ENCODE results near the gene IFT57.
"Not testable (repeated sequence)": the region's sequence is repeated elsewhere in the genome, so short reads cannot be mapped to it uniquely, and the experiment has no call there.

The IFT57 gene

DNA sequence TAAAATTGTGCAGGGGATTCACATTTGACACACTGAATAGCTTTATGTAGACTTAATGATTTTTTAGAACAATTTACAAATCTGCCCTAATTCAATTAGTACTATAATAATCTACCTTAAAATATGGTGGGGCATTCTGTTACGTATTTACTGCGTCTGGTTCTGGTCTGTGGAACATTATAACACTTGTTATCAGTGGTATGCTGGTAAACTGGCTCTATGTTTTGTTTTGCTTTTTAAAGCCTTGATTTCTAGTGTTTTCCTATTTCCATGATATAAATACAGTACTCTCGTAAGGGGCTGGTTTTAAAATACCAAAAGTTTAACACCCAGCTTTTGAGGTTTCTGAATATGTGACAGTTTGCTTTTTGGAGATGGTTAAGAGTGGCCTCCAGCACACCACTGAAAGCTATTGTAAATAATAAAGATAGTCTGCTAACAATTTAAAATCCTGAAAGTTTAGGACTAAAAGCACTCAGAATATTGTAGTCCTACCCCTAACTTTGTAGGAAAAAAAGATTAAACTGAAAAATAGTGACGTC lies 65.8 kb downstream of the IFT57 start:
- DNase-seq = no peak

DNA sequence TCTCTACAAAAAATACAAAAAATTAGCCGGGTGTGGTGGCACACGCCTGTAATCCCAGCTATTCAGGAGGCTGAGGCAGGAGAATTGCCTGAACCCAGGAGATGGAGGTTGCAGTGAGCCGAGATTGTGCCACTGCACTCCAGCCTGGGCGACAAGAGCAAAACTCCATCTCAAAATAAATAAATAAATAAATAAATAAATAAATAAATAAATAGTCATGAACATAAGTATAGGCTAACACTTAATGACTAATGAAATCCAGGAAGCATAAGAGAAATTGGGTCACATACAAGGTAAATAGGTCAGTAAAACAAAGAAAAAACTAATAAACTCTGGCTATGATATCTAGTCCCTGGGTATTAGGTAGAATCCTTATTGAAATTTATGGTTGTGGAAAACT lies 66.6 kb downstream of the IFT57 start:
- DNase-seq = not testable (repeated sequence)

DNA sequence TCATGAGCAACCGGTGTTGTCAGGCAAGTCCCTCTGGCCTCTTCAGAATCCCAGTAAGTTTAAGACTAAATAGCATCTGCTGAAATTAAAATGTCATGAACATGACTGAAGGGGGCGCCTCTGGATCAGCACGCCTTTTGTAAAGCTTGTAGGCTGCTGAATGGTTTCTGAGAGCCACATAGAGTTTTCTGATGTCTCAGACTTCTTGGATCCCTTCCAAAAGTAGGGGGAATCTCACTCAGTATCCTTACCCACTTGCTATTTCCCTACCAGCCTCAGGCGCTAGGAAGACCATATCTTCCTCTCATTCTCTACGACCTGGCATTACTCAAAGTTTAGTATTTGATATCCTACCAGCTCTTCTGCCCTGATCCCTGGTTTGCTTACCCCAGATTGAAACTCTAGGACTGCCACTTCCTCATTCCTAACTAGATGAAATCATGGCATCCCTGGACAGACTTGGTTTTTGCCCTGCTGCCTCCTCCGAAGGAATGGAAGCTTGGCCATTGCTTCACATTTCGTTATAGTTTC lies 68.7 kb downstream of the IFT57 start:
- DNase-seq = peak; percentile 75

DNA sequence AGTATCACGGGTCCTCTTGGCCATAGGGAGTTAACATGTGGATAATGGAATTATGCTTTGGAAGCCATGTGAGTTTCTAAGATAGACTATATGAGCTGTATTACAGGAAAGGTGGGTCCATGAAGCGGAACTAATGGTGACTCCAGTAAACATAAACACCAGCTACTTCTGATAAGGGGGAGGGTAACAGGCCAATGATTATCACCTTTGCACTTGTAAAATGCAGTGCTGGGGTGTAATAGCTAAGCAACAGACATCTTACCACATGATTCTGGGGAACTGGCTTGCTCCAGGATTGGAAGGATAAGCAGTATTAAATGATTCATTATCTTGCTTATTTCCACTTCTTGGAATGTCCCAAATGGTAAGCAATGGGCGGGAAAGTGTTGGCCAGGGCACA lies 70.0 kb downstream of the IFT57 start:
- DNase-seq = no peak

DNA sequence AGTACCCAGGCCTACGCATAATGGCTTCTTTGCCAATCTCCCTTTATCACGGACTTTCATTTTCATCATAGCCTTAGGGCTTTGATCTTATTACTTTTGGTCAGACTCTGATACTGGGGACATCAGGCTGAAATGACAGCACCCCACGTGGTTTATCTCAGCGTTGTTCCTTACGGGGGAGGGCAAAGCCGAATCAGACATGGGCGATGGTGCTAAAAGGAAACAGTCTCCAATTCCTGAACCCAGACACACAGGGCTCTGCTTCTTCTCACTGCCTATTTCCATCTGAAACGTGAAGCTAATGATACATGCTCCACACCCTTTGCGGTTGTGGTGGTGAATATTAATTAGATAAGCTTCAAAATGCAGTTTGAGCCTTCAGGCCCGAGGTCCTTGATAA lies 72.0 kb downstream of the IFT57 start:
- no peak for DNase-seq

DNA sequence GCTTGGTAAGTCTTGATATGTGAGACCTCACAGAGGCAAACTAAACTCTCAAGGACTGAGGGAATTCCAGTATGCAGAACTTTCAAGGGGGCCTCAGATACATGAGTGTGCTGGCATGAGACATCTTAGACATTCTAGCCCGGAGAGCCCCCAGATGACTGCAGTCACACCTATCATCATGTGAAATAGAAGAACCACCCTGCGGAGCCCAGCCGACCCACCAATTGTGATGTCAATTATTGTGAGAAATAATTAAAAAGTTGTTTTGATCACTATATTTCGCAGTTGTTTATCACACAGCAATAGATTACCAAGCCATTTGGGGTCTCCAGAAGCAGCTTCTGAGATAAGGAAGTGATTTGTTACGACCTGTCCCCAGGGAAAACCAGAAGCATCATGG lies 76.1 kb downstream of the IFT57 start:
- DNase-seq = no peak

DNA sequence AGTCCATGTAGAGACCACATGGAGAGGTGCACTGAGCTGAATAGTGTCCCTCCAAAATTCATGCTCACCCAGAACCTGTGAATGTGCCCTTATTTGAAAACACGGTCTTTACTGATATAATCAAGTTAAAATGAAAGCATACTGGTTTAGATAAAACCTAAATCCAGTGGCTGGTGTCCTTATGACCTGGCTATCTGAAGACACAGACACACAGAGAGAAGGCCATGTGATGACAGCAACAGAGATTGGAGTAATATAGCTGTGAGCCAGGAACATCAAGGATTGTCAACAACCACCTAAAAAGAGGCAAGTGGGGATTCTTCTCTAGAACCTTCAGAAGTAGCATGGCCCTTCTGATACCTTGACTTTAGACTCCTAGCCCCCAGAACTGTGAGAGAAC lies 76.6 kb downstream of the IFT57 start:
- DNase-seq = no peak

DNA sequence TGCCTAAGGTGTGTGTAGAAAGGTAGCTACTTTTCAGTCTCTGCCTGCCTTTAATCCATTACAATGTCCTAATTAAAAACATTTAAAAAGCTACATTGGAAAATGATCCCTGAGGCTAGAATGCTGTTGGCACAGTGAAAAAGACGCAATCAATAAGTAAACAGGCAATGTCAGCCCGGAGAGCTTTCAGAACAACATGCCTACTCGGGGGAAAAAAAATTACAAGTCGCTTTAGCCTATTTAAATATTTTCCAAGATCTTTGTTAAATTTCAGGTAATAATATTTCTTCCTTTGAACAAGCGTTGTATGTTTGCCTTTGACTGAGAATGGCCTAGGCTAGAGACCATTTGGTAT lies 84.8 kb downstream of the IFT57 start:
- no peak for DNase-seq

DNA sequence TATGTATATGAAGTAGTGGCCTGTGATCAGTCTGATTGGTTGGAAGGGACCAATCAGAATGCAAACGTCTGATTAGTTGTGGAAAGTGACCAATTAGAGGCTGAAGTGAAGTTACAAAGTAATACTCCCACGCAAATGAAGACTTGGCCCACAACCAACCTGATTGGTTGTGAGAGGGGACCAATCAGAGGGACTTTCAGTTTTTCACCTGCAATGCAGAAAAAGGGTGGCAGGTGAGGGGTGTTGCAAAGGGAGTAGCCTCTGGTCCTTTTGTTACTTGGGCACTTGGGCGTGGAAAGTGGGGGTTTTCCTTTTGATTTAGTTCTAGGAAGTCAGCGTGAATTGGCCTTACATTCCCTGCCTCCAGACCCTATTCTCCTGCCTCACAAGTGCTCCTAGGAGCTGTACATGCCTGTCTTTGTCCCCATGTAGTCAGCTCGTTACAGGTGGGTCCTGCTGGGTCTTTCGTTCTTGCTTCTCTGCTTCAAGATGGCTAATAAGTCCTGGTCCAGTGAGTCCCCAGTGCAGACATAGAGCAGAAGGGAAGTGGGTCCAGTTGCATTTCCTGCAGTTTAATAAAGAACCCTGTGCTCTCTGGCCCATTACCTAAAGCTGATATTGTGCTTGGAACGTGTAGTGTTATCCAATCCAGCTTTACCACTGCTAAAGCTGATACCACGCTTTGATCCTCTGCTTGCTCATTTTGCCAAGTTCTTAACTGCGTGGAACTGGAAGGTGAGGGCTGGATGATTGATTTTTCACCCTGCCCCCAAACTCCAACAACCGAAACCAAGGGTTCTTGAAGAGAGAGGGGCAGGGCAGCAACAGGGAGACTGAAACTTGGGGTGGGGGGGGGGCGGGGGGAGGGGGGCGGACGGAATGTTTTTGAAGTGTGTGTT lies 85.4 kb downstream of the IFT57 start:
- no peak for DNase-seq

DNA sequence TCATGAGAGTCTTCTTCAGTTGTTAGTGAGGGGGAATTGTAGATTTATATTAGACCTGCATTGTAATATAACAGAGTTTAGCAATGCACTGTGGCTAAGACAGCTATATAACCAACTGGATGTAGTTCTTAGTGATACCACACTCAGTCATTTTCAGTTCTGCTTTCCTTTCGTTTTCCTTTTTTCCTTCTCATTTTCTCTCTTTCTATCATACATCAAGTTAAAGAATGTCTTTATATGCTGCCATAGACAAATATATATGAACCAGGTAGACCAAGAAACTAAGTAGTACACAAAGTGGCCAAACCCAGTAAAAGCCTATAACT lies 87.7 kb downstream of the IFT57 start:
- DNase-seq = no peak

DNA sequence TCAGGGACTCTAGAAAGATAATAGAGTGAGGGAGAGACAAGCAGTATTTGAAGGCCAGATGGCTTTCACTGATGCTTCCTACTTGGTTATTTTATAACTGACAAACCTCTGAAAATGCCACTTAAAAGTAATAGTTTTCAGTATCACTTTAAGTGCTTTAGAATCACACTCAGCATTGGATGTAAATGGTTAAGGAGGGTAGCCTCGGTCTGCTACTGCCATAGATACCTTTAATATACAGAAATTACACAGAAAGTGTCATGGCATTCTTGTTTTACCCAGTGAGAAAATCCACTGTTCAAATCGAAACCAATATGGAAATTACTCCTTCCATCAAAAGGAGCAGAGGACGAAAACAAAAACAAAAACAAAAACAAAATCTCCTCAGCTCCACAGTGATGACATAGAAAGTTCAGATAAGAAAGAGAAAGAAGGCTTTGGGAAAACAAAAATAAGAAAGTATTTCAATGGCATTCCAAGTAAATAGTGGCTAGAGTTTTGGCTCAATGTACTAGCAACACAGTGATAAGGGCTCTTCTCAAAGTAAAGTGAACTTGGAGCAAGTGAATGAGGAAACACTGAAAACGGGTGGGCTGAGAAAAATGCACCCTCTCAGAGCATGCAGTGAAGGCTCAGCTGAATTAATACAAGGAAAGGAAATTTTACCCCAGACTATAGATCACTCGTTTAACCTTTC lies 88.2 kb downstream of the IFT57 start:
- DNase-seq = no peak

DNA sequence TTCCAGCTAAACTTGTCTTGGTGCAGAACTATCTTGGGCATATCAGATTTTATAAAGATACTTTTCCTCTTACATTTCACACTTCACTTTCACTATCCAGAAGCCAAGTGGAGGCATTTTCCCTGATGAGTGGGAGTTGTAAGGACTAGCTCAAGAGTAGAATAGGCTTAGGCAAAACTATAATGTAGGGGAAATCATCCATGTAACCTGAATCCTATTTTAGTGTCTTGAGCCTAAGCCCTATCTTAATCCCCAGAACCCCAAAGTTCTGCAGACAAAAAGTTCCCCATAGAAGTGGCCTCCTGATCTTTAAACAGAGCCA lies 89.2 kb downstream of the IFT57 start:
- no peak for DNase-seq

DNA sequence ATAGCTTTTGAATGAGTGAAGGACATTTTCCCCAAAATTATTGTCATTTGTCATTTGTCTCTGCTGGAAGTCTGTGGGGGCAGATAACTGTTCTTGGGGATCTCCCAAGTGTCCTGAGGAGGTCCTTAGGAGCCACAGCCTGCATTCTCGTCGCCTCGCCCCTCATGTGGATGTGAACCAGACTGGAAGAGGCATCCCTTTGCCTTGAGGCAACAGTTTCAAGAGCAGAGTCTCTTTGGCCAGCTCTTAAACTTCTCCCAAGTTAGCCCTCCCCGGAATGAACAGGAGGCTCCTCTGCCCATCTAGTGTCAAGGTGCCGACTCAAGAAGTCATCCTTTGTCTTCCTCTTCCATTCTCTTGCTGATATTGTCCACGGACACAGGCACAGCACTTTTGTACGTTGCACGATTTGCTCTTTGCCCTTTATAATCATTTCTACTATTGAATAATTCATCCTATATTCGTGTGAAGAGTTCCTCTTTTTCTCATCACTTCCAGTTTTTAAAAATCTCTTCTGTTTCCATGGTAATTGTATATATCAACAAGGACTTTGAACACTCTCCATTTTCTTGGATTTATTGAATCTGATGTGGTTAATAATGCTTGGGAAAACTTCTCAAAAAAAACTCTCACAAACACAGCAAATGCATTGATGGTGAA lies 90.6 kb downstream of the IFT57 start:
- no peak for DNase-seq

DNA sequence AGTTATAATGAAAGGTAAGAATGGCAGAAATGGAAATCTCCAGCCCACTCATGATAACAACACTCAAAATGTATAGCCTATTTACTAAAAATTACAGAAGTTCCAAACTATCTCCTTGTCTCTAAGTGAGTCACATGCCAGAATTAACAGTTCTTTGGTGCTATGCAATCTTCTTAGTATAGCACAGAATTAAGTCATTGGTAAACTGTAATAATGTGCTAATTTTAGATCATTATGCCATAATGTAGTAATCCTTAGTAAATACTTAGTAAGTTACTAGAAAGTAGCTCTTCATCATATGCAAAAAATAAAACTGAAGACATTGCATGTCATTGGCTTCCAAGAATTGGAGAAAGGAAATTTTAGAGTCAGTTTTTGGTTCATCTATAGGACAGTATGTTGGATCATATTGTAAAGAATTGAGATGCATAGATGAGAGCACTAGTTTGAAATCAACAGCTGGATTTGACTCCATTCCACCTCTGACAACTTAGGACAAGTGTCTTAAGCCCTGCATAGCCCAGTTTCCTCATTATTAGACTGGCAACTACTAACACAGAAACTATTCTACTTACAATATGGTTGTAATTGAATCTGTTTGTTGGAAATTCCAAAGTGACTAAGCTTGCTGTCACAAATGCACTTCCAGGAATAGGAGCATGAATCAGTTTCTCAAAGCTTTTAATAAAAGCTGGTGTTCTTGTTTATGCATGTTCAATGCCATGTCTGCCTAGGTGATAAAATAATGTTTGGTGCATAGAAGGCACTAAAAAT lies 91.3 kb downstream of the IFT57 start:
- DNase-seq = no peak

DNA sequence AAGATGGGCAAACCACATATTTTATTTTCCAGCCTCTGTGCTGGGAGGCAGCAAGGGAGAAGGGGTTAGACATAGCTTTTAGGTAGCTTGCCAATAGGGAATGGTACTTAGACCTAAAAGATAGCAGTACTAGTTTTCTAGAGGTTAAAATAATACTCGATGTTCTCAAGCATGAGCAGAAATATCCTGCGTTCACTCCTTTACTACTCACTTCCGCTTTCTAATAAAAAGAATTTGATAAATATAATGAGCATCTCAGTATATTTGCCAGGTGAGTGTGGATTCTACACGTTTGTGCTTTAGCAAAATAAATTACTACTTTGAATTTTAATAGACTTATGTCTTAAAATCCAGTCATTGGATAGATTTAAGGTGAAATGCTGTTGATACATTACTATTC lies 92.0 kb downstream of the IFT57 start:
- no peak for DNase-seq

DNA sequence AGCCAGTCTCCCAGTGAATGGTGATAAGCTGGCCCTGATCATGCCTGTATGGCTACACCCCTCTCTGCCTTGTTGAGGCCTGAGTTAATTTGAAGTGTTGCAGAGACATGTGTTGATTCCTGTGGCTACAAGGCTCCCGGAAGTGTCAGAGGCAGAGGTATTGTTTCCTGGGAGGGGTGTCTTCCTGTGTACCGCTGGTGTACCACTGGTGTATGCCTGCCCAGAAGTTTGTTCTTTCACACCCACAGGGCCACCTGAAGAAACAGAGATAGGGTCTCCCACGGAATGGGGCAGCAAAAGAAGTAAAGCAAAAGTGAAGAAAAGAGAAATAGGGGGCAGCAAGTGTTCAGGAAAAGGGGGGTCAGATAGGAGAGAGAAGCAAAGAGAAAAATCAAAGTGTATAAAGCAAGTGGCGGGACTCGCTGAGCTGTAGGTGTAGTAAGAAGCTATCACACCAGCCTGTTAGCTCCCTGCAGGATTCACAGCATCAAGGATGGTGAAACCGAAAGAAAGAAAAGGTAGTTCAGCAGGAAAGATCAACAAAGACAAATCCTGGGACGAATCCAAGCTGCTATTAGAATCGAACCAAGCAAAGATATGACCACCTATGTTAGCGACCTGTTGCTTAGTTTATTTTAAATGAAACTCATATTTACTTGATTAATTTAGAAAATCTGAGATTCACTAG lies 94.8 kb downstream of the IFT57 start:
- peak; percentile 82 for DNase-seq

DNA sequence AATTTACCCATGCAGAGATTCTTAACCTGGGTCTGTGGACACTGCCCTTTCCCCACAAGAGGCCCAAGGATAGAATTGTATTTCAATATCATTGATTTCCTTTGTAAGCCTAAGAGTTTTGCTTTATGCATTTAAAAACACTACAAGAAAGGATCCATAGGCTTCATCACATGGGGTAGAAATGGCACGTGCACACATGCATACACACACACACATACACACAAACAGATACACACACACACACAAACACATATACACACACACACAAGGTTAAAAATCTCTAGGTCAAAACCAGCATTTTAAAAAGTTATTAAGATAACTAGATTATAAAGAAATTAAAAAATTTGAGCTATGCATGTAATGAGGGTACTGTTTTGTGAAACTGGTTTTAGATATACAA lies 95.9 kb downstream of the IFT57 start:
- DNase-seq = no peak

DNA sequence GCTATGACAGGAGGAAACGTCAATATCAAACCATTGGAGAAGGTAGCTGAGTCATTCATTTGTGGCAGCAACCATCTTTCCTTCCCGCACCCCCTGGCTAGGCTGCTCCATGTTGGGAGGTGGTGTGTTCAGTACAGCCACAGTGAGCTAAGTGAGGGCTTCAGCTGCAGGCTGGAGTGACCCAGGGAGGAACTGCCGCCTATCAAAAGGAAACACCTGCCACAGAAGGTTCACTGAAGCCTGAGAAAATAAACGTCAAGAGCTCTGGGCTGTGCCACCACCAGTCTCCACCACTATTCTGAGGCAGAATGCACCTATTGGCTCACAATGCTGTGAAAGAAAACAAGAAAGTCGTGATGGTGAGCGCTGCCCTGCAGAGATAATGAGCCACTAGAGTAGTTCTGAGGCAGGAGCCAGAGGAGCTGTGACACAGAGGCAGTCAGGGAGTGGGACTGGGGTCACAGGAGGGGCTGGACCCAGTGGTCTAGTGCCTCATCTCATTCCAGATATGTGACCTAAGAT lies 96.6 kb downstream of the IFT57 start:
- peak; percentile 83 for DNase-seq

DNA sequence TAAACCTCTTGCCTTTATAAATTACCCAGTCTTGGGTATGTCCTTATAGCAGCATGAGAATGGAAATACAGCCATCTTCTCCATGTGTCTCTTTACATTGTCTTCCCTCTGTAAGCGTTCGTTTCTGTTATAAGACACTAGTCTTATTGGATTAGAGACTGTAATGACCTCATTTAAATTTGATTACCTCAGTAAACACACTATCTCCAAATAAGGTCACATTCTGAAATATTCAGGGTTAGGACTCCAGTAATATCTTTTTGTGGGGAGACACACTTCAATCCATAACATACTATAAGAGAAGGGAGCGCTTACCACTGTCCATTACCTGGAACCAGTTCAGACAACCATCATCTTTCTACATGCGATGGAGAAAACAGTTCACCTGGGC lies 97.1 kb downstream of the IFT57 start:
- no peak for DNase-seq

DNA sequence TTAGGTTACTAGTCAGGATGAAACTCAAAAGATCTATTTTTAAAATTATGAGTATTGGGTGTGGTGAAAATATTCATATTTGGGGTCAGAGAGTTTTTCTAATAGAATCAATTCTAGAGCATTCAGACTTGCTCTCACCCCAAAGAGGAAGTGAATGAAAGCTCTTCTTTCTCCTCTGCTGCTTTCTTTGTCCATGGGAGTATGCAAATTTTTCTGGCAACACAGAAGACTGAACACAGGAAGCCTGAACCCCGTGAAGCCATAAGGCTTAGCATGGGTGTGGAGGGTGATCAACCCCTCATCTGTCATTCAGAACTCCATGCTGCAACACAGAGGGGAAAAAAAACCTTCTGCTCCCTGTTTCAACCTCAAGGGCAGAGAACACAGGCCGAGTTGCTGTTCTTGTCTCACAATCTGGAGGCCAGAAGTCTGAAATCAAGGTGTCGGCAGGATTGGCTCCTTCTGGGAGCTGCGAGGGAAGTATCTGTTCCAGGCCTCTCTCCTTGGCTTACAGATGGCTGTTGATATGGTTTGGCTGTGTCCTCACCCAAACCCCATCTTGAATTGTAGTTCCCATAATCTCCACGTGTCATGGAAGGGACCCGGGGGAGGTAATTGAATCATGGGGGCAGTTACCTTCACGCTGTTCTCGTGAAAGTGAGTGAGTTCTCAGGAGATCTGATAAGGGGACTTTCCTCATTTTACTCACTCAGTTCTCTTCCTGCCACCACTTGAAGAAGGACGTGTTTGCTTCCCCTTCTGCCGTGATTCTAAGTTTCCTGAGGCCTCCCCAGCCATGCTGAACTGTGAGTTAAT lies 97.7 kb downstream of the IFT57 start:
- DNase-seq = peak; percentile 86

DNA sequence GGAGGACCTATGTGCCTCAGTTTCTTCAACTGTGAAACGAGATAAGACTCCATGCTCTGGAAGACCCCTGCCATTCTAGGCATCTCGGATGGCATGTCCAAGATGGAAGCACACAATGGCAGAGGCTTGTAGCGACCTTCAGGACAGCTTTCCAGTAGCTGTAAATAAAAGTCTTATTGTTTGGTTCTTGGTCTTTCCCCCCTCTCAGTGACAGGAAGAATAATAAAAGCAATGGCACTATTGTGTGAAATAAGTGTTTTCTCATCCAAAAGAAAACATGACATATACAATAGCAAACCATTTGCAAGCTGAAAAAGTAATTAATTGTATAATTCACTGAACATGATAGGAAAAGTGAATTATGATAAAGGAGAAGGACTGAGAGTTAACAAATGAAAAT lies 98.9 kb downstream of the IFT57 start:
- DNase-seq = no peak

Measured in activated effector memory CD4-positive, alpha-beta T cell treated with anti-CD3 and anti-CD28 coated beads, Interleukin-2, amount 50 U/mL, for 16 hours (primary cell).